Measurements from ENCODE around the gene LDAH. TPM values are rescaled to one million over a fixed set of nuclear protein-coding genes. Genes with fewer than 3 reads are reported as not detected.
A peak's percentile ranks its signal among the peaks of the same experiment; 100 is the strongest.

LDAH gene
- total RNA-seq, 1 experiment from 2014 or later, result 16.6 TPM

- DNase-seq (ENCODE audit: low read depth), result no peak
These were observed 155.1 kb downstream of the LDAH start for GRCh38 chr2:20667531-20668401.

GRCh38 chr2:20667151-20667530 is 155.8 kb downstream of the LDAH start:
- DNase-seq (ENCODE audit: low read depth), result no peak

- DNase-seq (ENCODE audit: low read depth), result peak; percentile 16
These were observed 156.4 kb downstream of the LDAH start, which contains the start of gene GDF7 for GRCh38 chr2:20666304-20667150. Gene GDF7, plus strand, starts transcription at chr2:20667144. Its CDS starts 96 bp downstream, at chr2:20667240.

- no peak for DNase-seq (ENCODE audit: low read depth)
These were observed 156.9 kb downstream of the LDAH start for GRCh38 chr2:20666005-20666303.

- DNase-seq (ENCODE audit: low read depth), result no peak
These were observed 157.5 kb downstream of the LDAH start for GRCh38 chr2:20665243-20666004.

GRCh38 chr2:20664431-20665242 is 158.3 kb downstream of the LDAH start:
- no peak for DNase-seq (ENCODE audit: low read depth)

- DNase-seq (ENCODE audit: low read depth), result no peak
These were observed 158.9 kb downstream of the LDAH start for GRCh38 chr2:20664071-20664390.

GRCh38 chr2:20663196-20664070 is 159.5 kb downstream of the LDAH start:
- DNase-seq (ENCODE audit: low read depth), result no peak

- DNase-seq (ENCODE audit: low read depth), result no peak
These were observed 160.5 kb downstream of the LDAH start for GRCh38 chr2:20662308-20662937.

GRCh38 chr2:20661421-20662307 is 161.2 kb downstream of the LDAH start:
- peak; percentile 72 for DNase-seq (ENCODE audit: low read depth)

- DNase-seq (ENCODE audit: low read depth), result peak; percentile 31
These were observed 162.1 kb downstream of the LDAH start for GRCh38 chr2:20660506-20661420.

- DNase-seq (ENCODE audit: low read depth), result no peak
These were observed 165.2 kb downstream of the LDAH start for GRCh38 chr2:20657522-20658235.

GRCh38 chr2:20656561-20656960 is 166.3 kb downstream of the LDAH start:
- no peak for DNase-seq (ENCODE audit: low read depth)

- no peak for DNase-seq (ENCODE audit: low read depth)
These were observed 168.4 kb downstream of the LDAH start for GRCh38 chr2:20654535-20654813.

- DNase-seq (ENCODE audit: low read depth), result no peak
These were observed 169.0 kb downstream of the LDAH start for GRCh38 chr2:20653695-20654534.

Data from M059J (cell line).